SH-SY5Y (cell line): ENCODE measurements around the gene ZNF77.

Source experiments
- GATA2 ChIP-seq: IDR thresholded peaks from 2 replicates; pipeline ENCODE4 v1.6.1; 2011; ENCODE audit warnings: mild to moderate bottlenecking, low read depth, low read length
- GATA3 ChIP-seq: IDR thresholded peaks from 2 replicates; pipeline ENCODE4 v1.6.1; 2011; ENCODE audit warnings: low read depth, mild to moderate bottlenecking, low read length, moderate library complexity

- TF ChIP-seq GATA2 (no peak), GATA3 (no peak)
These were observed 17.4 kb upstream of the ZNF77 start for GRCh38 chr19:2962018-2962670.
